Measurements from ENCODE around the gene CCDC33. TPM values are rescaled to one million over a fixed set of nuclear protein-coding genes. Genes with fewer than 3 reads are reported as not detected.

CCDC33 gene
- total RNA-seq, 1 donor from 2014 or later, result not detected

GRCh38 chr15:74264081-74264501 lies 28.0 kb downstream of the CCDC33 start:
- no peak overlapping the region for H3K4me3 Mint-ChIP-seq (ENCODE audit: unreplicated experiment)
- H3K9me3 Mint-ChIP-seq (ENCODE audit: low read depth), result no peaks in the 10 kb centered on the region
- TF ChIP-seq CTCF (IDR thresholded peaks at IDR 0.05), result no peak
- peaks cover 50% of the 10 kb centered on the region for H3K27me3 Mint-ChIP-seq (ENCODE audit: low read depth)
- no peak for DNase-seq (ENCODE audit: low spot score)
- H3K36me3 Mint-ChIP-seq (ENCODE audit: low read depth), result no peaks in the 10 kb centered on the region
- H3K4me1 Mint-ChIP-seq (ENCODE audit: low read depth), result no peaks in the 10 kb centered on the region
- H3K27ac Mint-ChIP-seq (ENCODE audit: unreplicated experiment), result no peak overlapping the region

- no peaks in the 10 kb centered on the region for H3K36me3 Mint-ChIP-seq (ENCODE audit: low read depth)
Observed at GRCh38 chr15:74265046-74265639, 29.0 kb downstream of the CCDC33 start.

GRCh38 chr15:74268020-74268419 lies 31.9 kb downstream of the CCDC33 start:
- Mint-ChIP-seq H3K27me3 (ENCODE audit: low read depth) (peaks cover 59% of the 10 kb centered on the region), H3K4me1 (ENCODE audit: low read depth) (no peaks in the 10 kb centered on the region), H3K36me3 (ENCODE audit: low read depth) (no peaks in the 10 kb centered on the region), H3K27ac (ENCODE audit: unreplicated experiment) (no peak overlapping the region), H3K4me3 (ENCODE audit: unreplicated experiment) (no peak overlapping the region), H3K9me3 (ENCODE audit: low read depth) (no peaks in the 10 kb centered on the region)
- no peak for TF ChIP-seq CTCF (IDR thresholded peaks at IDR 0.05)
- DNase-seq (ENCODE audit: low spot score), result no peak

More at GRCh38 chr15:74265046-74265639, 29.0 kb downstream of the CCDC33 start:
- TF ChIP-seq CTCF (IDR thresholded peaks at IDR 0.05), result no peak
- H3K27ac Mint-ChIP-seq (ENCODE audit: unreplicated experiment), result no peak overlapping the region
- no peaks in the 10 kb centered on the region for H3K4me1 Mint-ChIP-seq (ENCODE audit: low read depth)
- H3K9me3 Mint-ChIP-seq (ENCODE audit: low read depth), result no peaks in the 10 kb centered on the region
- no peak overlapping the region for H3K4me3 Mint-ChIP-seq (ENCODE audit: unreplicated experiment)
- no peak for DNase-seq (ENCODE audit: low spot score)
- peaks cover 50% of the 10 kb centered on the region for H3K27me3 Mint-ChIP-seq (ENCODE audit: low read depth)

- Mint-ChIP-seq H3K36me3 (ENCODE audit: low read depth) (no peaks in the 10 kb centered on the region), H3K27me3 (ENCODE audit: low read depth) (peaks cover 51% of the 10 kb centered on the region), H3K4me3 (ENCODE audit: unreplicated experiment) (no peak overlapping the region), H3K27ac (ENCODE audit: unreplicated experiment) (no peak overlapping the region), H3K9me3 (ENCODE audit: low read depth) (no peaks in the 10 kb centered on the region), H3K4me1 (ENCODE audit: low read depth) (no peaks in the 10 kb centered on the region)
- DNase-seq (ENCODE audit: low spot score), result no peak
- TF ChIP-seq CTCF (IDR thresholded peaks at IDR 0.05), result no peak
Observed at GRCh38 chr15:74269362-74270035, 33.4 kb downstream of the CCDC33 start.

GRCh38 chr15:74270155-74270554 lies 34.0 kb downstream of the CCDC33 start:
- Mint-ChIP-seq H3K4me3 (ENCODE audit: unreplicated experiment) (no peak overlapping the region), H3K27ac (ENCODE audit: unreplicated experiment) (no peak overlapping the region), H3K27me3 (ENCODE audit: low read depth) (peaks cover 45% of the 10 kb centered on the region), H3K9me3 (ENCODE audit: low read depth) (no peaks in the 10 kb centered on the region), H3K36me3 (ENCODE audit: low read depth) (no peaks in the 10 kb centered on the region), H3K4me1 (ENCODE audit: low read depth) (no peaks in the 10 kb centered on the region)
- no peak for DNase-seq (ENCODE audit: low spot score)
- no peak for TF ChIP-seq CTCF (IDR thresholded peaks at IDR 0.05)

All from chondrocyte (in vitro differentiated cells).